K562 (cell line): ENCODE results near the gene NEK1. TPM values are rescaled to one million over a fixed set of nuclear protein-coding genes. Genes with fewer than 3 reads are reported as not detected.

Source experiments
- ARID3B ChIP-seq: fragments of 250-450 bp; sonication (Bioruptor Pico); IDR thresholded peaks from 2 replicates; pipeline ENCODE4 v1.4.0; 2020; ENCODE audit warnings: borderline replicate concordance
- CHAMP1 ChIP-seq: fragments of 450-650 bp; IDR thresholded peaks from 2 replicates; pipeline ENCODE4 v1.6.1; 2016; ENCODE audit warnings: mild to moderate bottlenecking
- RNF219 ChIP-seq: fragments of 250-450 bp; sonication (Bioruptor Pico); IDR thresholded peaks from 2 replicates; pipeline ENCODE4 v1.5.0; 2022; ENCODE audit warnings: mild to moderate bottlenecking
- SMARCE1 ChIP-seq: fragments of 450-650 bp; IDR thresholded peaks from 2 replicates; pipeline ENCODE4 v1.7.1; 2016; ENCODE audit warnings: mild to moderate bottlenecking
- polyA plus RNA-seq, 8 experiments: library from polyadenylated mRNA; depleted of rRNA in 4 of 8; stranded (reverse) in 5 of 8; unstranded in 3 of 8; fragments of >200 nt; fragmentation: Nextera tagmentation in 2 of 8; fragmentation: Illumina TruSeq in 1 of 8; extraction: Ambion mirVana in 2 of 8; extraction: Trizol in 1 of 8; gene quantifications; 2 replicates each; pipeline versions ENCODE4 v1.2.1 to v1.2.3, GENCODE V29; 2011 to 2014; ENCODE audit warnings: inconsistent platforms in 1 of 8, missing spikeins in 1 of 8
- total RNA-seq, 7 experiments: library from RNA; depleted of rRNA in 6 of 7; stranded (reverse); fragments of >200 nt in 6 of 7; fragmentation: Illumina TruSeq in 2 of 7; extraction: Trizol in 2 of 7; gene quantifications; 2 replicates each; pipeline versions ENCODE4 v1.2.1 to v1.2.3, GENCODE V29; 2011 to 2021; ENCODE audit warnings: low replicate concordance in 1 of 7

Gene NEK1
- total and polyA plus RNA-seq, 9 of the 15 experiments (the other 6 are each of a cell fraction or from before 2014, with no cell fraction given), result 6.2 to 15.7 (median 10.3) TPM

GRCh38 chr4:169615467-169616106 lies 3.2 kb upstream of the NEK1 start (continued):
- no peak for TF ChIP-seq CHAMP1
- TF ChIP-seq RNF219 (CRISPR knock-in tag), result no peak
- 0 out of 2 replicates have a peak, but pooled peaks have one; percentile 17 for TF ChIP-seq SMARCE1
- no peak for TF ChIP-seq ARID3B (CRISPR knock-in tag)
